ENCODE measurements around the gene DCLK2.

Gene DCLK2

DNA sequence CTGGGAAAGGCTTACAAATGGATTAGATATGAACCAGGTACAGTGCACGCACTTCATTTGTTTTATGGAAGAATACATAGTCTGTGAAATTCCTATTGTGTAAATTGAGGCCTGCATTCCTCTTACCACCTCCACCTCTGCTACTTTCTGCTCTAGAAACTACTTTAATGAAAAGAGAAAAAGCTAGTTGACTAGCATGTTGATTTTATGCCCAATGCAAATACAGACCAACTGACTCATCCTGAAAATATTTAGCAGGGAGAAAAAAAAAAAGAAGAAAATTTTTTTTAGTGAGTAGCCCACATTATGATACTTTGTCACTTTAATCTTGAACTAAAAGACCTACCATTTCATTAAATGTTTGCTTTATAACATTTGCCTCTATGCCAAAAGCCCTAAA lies 41.2 kb downstream of the DCLK2 start:
- H2BK15ac ChIP-seq (replicated peaks; ENCODE audit: low read depth), result no peak overlapping the region
- no CpG with 5 or more reads among the region's 1 CpG for WGBS (ENCODE audit: extremely low coverage, insufficient coverage, low lambda C conversion rate)
- no peak overlapping the region for H3K4me3 ChIP-seq (ENCODE audit: low read length)

DNA sequence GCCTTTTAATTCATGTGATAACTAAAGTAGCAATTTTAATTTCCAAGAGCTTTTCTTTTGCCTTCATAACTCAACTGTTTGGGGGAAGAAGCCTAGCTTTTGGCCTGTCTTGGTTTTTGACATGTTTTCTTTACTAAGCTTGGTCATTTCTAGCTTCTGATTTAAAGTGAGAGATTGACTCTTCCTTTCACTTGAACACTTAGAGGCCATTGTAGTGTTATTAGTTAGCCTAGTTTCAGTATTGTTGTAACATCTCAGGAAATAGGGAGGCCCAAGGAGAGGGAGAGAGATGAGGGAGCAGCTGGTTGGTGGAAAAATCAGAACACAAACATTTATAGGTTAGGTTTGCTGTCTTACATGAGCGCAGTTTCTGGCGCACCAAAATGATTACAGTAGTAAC lies 44.8 kb downstream of the DCLK2 start:
- Histone ChIP-seq H3K27me3 (ENCODE audit: insufficient read depth, low read length, poor library complexity) (no peaks in the 10 kb centered on the region), H3K9ac (ENCODE audit: low read length) (no peak overlapping the region), H3K4ac (ENCODE audit: low read depth, low read length) (no peak overlapping the region), H4K8ac (ENCODE audit: low read depth, low read length) (no peak overlapping the region), H3K36me3 (ENCODE audit: control insufficient read depth, insufficient read depth, low read length) (no peaks in the 10 kb centered on the region), H3K79me1 (ENCODE audit: low read length) (no peaks in the 10 kb centered on the region), H3K18ac (ENCODE audit: low read length) (no peak overlapping the region), H3K4me3 (ENCODE audit: low read length) (no peak overlapping the region), H3K27ac (ENCODE audit: low read depth, low read length) (no peak overlapping the region), H3K4me2 (ENCODE audit: low read length) (no peak overlapping the region), H3K23ac (ENCODE audit: low read length) (no peak overlapping the region), H3K79me2 (ENCODE audit: control insufficient read depth, insufficient read depth, low read length) (no peaks in the 10 kb centered on the region), H2BK15ac (replicated peaks; ENCODE audit: low read depth) (no peak overlapping the region), H3K4me1 (ENCODE audit: control insufficient read depth, low read depth, low read length) (no peaks in the 10 kb centered on the region), H3K56ac (ENCODE audit: low read length) (no peak overlapping the region), H2BK5ac (ENCODE audit: low read length) (no peak overlapping the region), H2BK120ac (ENCODE audit: low read depth, low read length) (no peak overlapping the region), H2AK5ac (ENCODE audit: low read length) (no peak overlapping the region), H4K5ac (ENCODE audit: low read length) (no peak overlapping the region)
- no peak for DNase-seq
- no CpG with 5 or more reads among the region's 2 CpGs for WGBS (ENCODE audit: extremely low coverage, insufficient coverage, low lambda C conversion rate)

More for the DNA sequence above, 41.2 kb downstream of the DCLK2 start:
- Histone ChIP-seq H3K23ac (ENCODE audit: low read length) (no peak overlapping the region), H3K79me2 (ENCODE audit: control insufficient read depth, insufficient read depth, low read length) (no peaks in the 10 kb centered on the region), H3K27me3 (ENCODE audit: insufficient read depth, low read length, poor library complexity) (no peaks in the 10 kb centered on the region), H3K79me1 (ENCODE audit: low read length) (no peaks in the 10 kb centered on the region), H2BK5ac (ENCODE audit: low read length) (no peak overlapping the region), H4K5ac (ENCODE audit: low read length) (no peak overlapping the region), H3K27ac (ENCODE audit: low read depth, low read length) (no peak overlapping the region), H3K4ac (ENCODE audit: low read depth, low read length) (no peak overlapping the region), H3K9ac (ENCODE audit: low read length) (no peak overlapping the region), H3K36me3 (ENCODE audit: control insufficient read depth, insufficient read depth, low read length) (no peaks in the 10 kb centered on the region), H3K4me1 (ENCODE audit: control insufficient read depth, low read depth, low read length) (no peaks in the 10 kb centered on the region), H3K4me2 (ENCODE audit: low read length) (no peak overlapping the region), H4K8ac (ENCODE audit: low read depth, low read length) (no peak overlapping the region), H3K18ac (ENCODE audit: low read length) (no peak overlapping the region), H2BK120ac (ENCODE audit: low read depth, low read length) (no peak overlapping the region), H2AK5ac (ENCODE audit: low read length) (no peak overlapping the region), H3K56ac (ENCODE audit: low read length) (no peak overlapping the region)
- DNase-seq, result peak; percentile 52

DNA sequence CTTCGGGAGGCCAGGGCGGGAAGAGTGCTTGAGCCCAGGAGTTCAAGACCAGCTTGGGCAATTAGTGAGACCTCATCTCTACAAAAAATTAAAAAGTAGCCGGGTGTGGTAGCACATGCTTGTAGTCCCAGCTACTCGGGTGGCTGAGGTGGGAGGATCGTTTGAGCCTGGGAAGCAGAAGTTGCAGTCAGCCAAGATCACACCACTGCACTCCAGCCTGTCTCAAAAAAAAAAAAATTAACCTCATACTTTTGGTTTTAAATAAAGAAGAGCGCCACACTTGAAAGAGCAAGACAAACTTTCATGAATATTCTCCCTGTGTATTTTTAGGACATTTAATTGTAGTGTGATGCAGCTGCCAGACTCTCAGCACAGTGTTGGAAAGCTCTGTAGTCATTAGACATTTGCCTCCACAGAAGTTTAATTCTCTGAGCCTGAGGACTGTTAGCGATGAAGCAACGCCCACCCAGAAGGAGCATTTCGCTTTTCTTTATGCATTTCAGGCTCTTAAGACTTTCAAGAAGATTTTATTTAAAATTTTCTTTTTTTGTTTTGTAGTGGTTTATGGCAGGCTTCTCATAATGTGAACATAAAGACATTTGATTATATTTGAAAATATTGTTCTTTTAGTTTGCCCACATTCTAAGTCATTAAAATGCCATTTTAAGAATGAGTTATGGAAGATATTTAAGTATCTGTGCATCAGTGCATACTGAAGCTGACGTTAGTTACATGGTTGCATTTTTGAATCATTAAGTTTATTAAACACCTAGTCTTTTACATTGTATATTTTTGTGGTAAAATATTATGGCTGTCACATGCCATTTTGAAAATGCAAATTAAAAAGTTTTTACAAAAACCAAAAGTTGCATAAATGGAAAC lies 45.8 kb downstream of the DCLK2 start:
- H3K23ac ChIP-seq (ENCODE audit: low read length), result no peak overlapping the region
- H2BK120ac ChIP-seq (ENCODE audit: low read depth, low read length), result no peak overlapping the region
- H3K4ac ChIP-seq (ENCODE audit: low read depth, low read length), result no peak overlapping the region
- H4K8ac ChIP-seq (ENCODE audit: low read depth, low read length), result no peak overlapping the region
- no peak overlapping the region for H3K4me3 ChIP-seq (ENCODE audit: low read length)
- H3K27me3 ChIP-seq (ENCODE audit: insufficient read depth, low read length, poor library complexity), result no peaks in the 10 kb centered on the region
- no peaks in the 10 kb centered on the region for H3K36me3 ChIP-seq (ENCODE audit: control insufficient read depth, insufficient read depth, low read length)
- no CpG with 5 or more reads among the region's 10 CpGs for WGBS (ENCODE audit: extremely low coverage, insufficient coverage, low lambda C conversion rate)
- H3K79me2 ChIP-seq (ENCODE audit: control insufficient read depth, insufficient read depth, low read length), result no peaks in the 10 kb centered on the region
- H3K79me1 ChIP-seq (ENCODE audit: low read length), result no peaks in the 10 kb centered on the region
- no peak overlapping the region for H3K56ac ChIP-seq (ENCODE audit: low read length)
- no peak overlapping the region for H3K9ac ChIP-seq (ENCODE audit: low read length)
- DNase-seq, result no peak
- no peak overlapping the region for H3K18ac ChIP-seq (ENCODE audit: low read length)
- H3K27ac ChIP-seq (ENCODE audit: low read depth, low read length), result no peak overlapping the region
- no peak overlapping the region for H2AK5ac ChIP-seq (ENCODE audit: low read length)
- H2BK15ac ChIP-seq (replicated peaks; ENCODE audit: low read depth), result no peak overlapping the region
- H2BK5ac ChIP-seq (ENCODE audit: low read length), result no peak overlapping the region
- no peaks in the 10 kb centered on the region for H3K4me1 ChIP-seq (ENCODE audit: control insufficient read depth, low read depth, low read length)
- H4K5ac ChIP-seq (ENCODE audit: low read length), result no peak overlapping the region
- H3K4me2 ChIP-seq (ENCODE audit: low read length), result no peak overlapping the region

DNA sequence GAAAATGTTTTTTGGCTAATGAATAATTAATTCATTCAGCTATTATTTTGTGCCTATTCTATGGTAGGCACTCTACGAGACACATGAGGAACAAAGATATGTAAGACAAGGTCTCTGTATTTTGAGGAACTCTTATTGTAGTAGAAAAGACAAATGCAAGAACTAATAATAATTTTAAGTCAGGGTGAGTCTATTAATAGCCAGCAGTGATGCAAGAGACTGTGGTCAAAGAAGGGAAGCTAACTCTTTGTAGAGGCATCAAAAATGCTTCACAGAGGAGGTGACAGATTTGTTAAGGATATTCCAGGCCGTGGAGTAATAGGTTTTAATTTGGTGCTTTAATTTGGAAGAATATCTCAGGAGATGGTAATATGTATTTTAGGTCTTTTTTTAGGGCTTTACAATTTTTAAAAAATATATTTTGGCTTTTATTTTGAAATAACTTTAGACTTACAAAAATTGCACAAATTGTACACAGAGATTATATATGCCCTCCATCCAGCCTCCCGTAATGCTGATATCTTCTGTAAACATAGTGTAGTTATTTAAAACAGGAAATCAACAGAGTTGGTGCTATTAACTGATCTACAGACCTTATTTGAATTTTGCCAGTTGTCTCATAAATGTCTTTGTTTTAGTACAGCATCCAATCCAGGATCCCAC lies 48.1 kb downstream of the DCLK2 start:
- Histone ChIP-seq H3K4me1 (ENCODE audit: control insufficient read depth, low read depth, low read length) (no peaks in the 10 kb centered on the region), H3K18ac (ENCODE audit: low read length) (no peak overlapping the region), H3K9ac (ENCODE audit: low read length) (no peak overlapping the region), H3K56ac (ENCODE audit: low read length) (no peak overlapping the region), H2AK5ac (ENCODE audit: low read length) (no peak overlapping the region), H2BK120ac (ENCODE audit: low read depth, low read length) (no peak overlapping the region), H3K27ac (ENCODE audit: low read depth, low read length) (no peak overlapping the region), H3K4ac (ENCODE audit: low read depth, low read length) (no peak overlapping the region), H2BK15ac (replicated peaks; ENCODE audit: low read depth) (no peak overlapping the region), H3K4me2 (ENCODE audit: low read length) (no peak overlapping the region), H3K79me2 (ENCODE audit: control insufficient read depth, insufficient read depth, low read length) (no peaks in the 10 kb centered on the region), H3K79me1 (ENCODE audit: low read length) (no peaks in the 10 kb centered on the region), H2BK5ac (ENCODE audit: low read length) (no peak overlapping the region), H3K27me3 (ENCODE audit: insufficient read depth, low read length, poor library complexity) (no peaks in the 10 kb centered on the region), H4K5ac (ENCODE audit: low read length) (no peak overlapping the region), H3K23ac (ENCODE audit: low read length) (no peak overlapping the region), H3K4me3 (ENCODE audit: low read length) (no peak overlapping the region), H3K36me3 (ENCODE audit: control insufficient read depth, insufficient read depth, low read length) (no peaks in the 10 kb centered on the region), H4K8ac (ENCODE audit: low read depth, low read length) (no peak overlapping the region)
- WGBS (ENCODE audit: extremely low coverage, insufficient coverage, low lambda C conversion rate), result no CpG with 5 or more reads among the region's 3 CpGs
- DNase-seq, result no peak

DNA sequence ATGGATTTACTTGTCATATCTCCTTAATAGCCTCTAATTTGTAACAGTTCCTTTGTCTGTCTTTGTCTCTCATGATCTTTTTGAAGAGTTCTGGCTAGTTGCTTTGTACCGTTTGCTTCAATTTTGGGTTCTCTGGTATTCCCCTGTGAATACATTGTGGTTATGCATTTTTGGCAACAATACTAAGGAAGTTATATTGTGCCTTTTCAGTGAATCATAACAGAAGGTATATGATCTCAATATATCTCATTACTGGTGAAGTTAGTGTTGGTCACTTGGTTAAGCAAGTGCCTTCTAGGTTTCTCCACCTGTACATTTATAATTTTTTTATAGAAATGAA lies 48.6 kb downstream of the DCLK2 start:
- H3K9ac ChIP-seq (ENCODE audit: low read length), result no peak overlapping the region
- H4K8ac ChIP-seq (ENCODE audit: low read depth, low read length), result no peak overlapping the region
- no peak overlapping the region for H2AK5ac ChIP-seq (ENCODE audit: low read length)
- H3K36me3 ChIP-seq (ENCODE audit: control insufficient read depth, insufficient read depth, low read length), result no peaks in the 10 kb centered on the region
- no peaks in the 10 kb centered on the region for H3K79me1 ChIP-seq (ENCODE audit: low read length)
- no peak overlapping the region for H2BK15ac ChIP-seq (replicated peaks; ENCODE audit: low read depth)
- no peak overlapping the region for H3K27ac ChIP-seq (ENCODE audit: low read depth, low read length)
- H3K4me1 ChIP-seq (ENCODE audit: control insufficient read depth, low read depth, low read length), result no peaks in the 10 kb centered on the region
- H3K4me2 ChIP-seq (ENCODE audit: low read length), result no peak overlapping the region
- H3K23ac ChIP-seq (ENCODE audit: low read length), result no peak overlapping the region
- H3K4ac ChIP-seq (ENCODE audit: low read depth, low read length), result no peak overlapping the region
- no peak overlapping the region for H4K5ac ChIP-seq (ENCODE audit: low read length)
- H3K79me2 ChIP-seq (ENCODE audit: control insufficient read depth, insufficient read depth, low read length), result no peaks in the 10 kb centered on the region
- no peak overlapping the region for H3K56ac ChIP-seq (ENCODE audit: low read length)
- DNase-seq, result no peak
- no peaks in the 10 kb centered on the region for H3K27me3 ChIP-seq (ENCODE audit: insufficient read depth, low read length, poor library complexity)
- H2BK120ac ChIP-seq (ENCODE audit: low read depth, low read length), result no peak overlapping the region
- no CpG with 5 or more reads among the region's 1 CpG for WGBS (ENCODE audit: extremely low coverage, insufficient coverage, low lambda C conversion rate)
- H2BK5ac ChIP-seq (ENCODE audit: low read length), result no peak overlapping the region
- H3K18ac ChIP-seq (ENCODE audit: low read length), result no peak overlapping the region
- H3K4me3 ChIP-seq (ENCODE audit: low read length), result no peak overlapping the region
